ENCODE data around the gene ZBTB38. TPM values are rescaled to one million over a fixed set of nuclear protein-coding genes. Genes with fewer than 3 reads are reported as not detected.

Gene ZBTB38
- total and polyA plus RNA-seq, 7 experiments from 2014 or later = 25.0 to 70.5 (median 56.3) TPM

- Histone ChIP-seq H3K27me3 (ENCODE audit: control insufficient read depth in 2 of 2, insufficient read depth in 2 of 2, low read length in 2 of 2) (no peaks in the 10 kb centered on the region), H3K4me3 (ENCODE audit: low read length) (no peak overlapping the region), H3K9me3 (ENCODE audit: control insufficient read depth in 2 of 3, low read length in 3 of 3) (no peaks in the 10 kb centered on the region), H3K4me1 (ENCODE audit: control insufficient read depth in 2 of 2, insufficient read depth in 2 of 2, low read length in 2 of 2) (no peaks in the 10 kb centered on the region), H3K27ac (ENCODE audit: low read depth, low read length) (no peak overlapping the region), H3K36me3 (ENCODE audit: control insufficient read depth in 2 of 3, insufficient read depth in 3 of 3, low read length in 3 of 3) (no peaks in the 10 kb centered on the region)
- ChIA-PET CTCF (interaction anchor here (0.6 to 0.9 kb wide), 2 partner anchors 15 to 33 kb away, joined by 3 to 4 read pairs; no protein-coding TSS in a partner anchor), POLR2A (interaction anchor here (1.3 kb wide), 1 partner anchor 32 kb away, joined by 3 read pairs; no protein-coding TSS in a partner anchor)
- peaks cover 0 to 5% (median 0%) of the 10 kb centered on the region in 5 donors for H3K36me3 Mint-ChIP-seq
- no peak overlapping the region for H3K4me3 Mint-ChIP-seq
- peaks cover 0 to 14% (median 0%) of the 10 kb centered on the region in 7 donors for H3K4me1 Mint-ChIP-seq
- ATAC-seq (peak; percentile 47), DNase-seq (no peak)
- peaks cover 0 to 8% (median 0%) of the 10 kb centered on the region in 11 donors for H3K9me3 Mint-ChIP-seq
- H3K27ac Mint-ChIP-seq = no peak overlapping the region
- intact Hi-C loops (cut with micrococcal nuclease) = no loop called here
- H3K27me3 Mint-ChIP-seq = peaks cover 0 to 10% (median 8%) of the 10 kb centered on the region in 5 donors
Measured at GRCh38 chr3:141336672-141337522, 31.4 kb upstream of the ZBTB38 start.

GRCh38 chr3:141337523-141337854 is 30.8 kb upstream of the ZBTB38 start:
- Mint-ChIP-seq H3K4me1 (peaks cover 0 to 10% (median 0%) of the 10 kb centered on the region in 7 donors), H3K36me3 (peaks cover 0 to 5% (median 0%) of the 10 kb centered on the region in 5 donors), H3K4me3 (no peak overlapping the region), H3K27ac (no peak overlapping the region), H3K27me3 (peaks cover 0 to 10% (median 8%) of the 10 kb centered on the region in 5 donors), H3K9me3 (peaks cover 0 to 8% (median 0%) of the 10 kb centered on the region in 11 donors)
- Histone ChIP-seq H3K4me1 (ENCODE audit: control insufficient read depth in 2 of 2, insufficient read depth in 2 of 2, low read length in 2 of 2) (no peaks in the 10 kb centered on the region), H3K27me3 (ENCODE audit: control insufficient read depth in 2 of 2, insufficient read depth in 2 of 2, low read length in 2 of 2) (no peaks in the 10 kb centered on the region), H3K9me3 (ENCODE audit: control insufficient read depth in 2 of 3, low read length in 3 of 3) (no peaks in the 10 kb centered on the region), H3K27ac (ENCODE audit: low read depth, low read length) (no peak overlapping the region), H3K4me3 (ENCODE audit: low read length) (no peak overlapping the region), H3K36me3 (ENCODE audit: control insufficient read depth in 2 of 3, insufficient read depth in 3 of 3, low read length in 3 of 3) (no peaks in the 10 kb centered on the region)
- ChIA-PET CTCF (interaction anchor here (0.9 kb wide), 1 partner anchor 34 kb away, joined by 3 read pairs; no protein-coding TSS in a partner anchor), POLR2A (no interaction called here)
- intact Hi-C loops (cut with micrococcal nuclease) = no loop called here
- no peak for DNase-seq
- peak; percentile 41 for ATAC-seq

- Histone ChIP-seq H3K27me3 (ENCODE audit: control insufficient read depth in 2 of 2, insufficient read depth in 2 of 2, low read length in 2 of 2) (no peaks in the 10 kb centered on the region), H3K4me3 (ENCODE audit: low read length) (no peak overlapping the region), H3K4me1 (ENCODE audit: control insufficient read depth in 2 of 2, insufficient read depth in 2 of 2, low read length in 2 of 2) (no peaks in the 10 kb centered on the region), H3K27ac (ENCODE audit: low read depth, low read length) (no peak overlapping the region), H3K9me3 (ENCODE audit: control insufficient read depth in 2 of 3, low read length in 3 of 3) (no peaks in the 10 kb centered on the region), H3K36me3 (ENCODE audit: control insufficient read depth in 2 of 3, insufficient read depth in 3 of 3, low read length in 3 of 3) (no peaks in the 10 kb centered on the region)
- Mint-ChIP-seq H3K4me1 (peaks cover 0 to 7% (median 0%) of the 10 kb centered on the region in 7 donors), H3K27me3 (peaks cover 0 to 12% (median 10%) of the 10 kb centered on the region in 5 donors), H3K27ac (no peak overlapping the region), H3K36me3 (peaks cover 0 to 6% (median 4%) of the 10 kb centered on the region in 5 donors), H3K4me3 (no peak overlapping the region), H3K9me3 (peaks cover 0 to 8% (median 0%) of the 10 kb centered on the region in 11 donors)
- ChIA-PET CTCF (no interaction called here), POLR2A (no interaction called here)
- ATAC-seq (no peak), DNase-seq (no peak)
- intact Hi-C loops (cut with micrococcal nuclease) = no loop called here
Measured at GRCh38 chr3:141337991-141338390, 30.3 kb upstream of the ZBTB38 start.

GRCh38 chr3:141338881-141339280 is 29.4 kb upstream of the ZBTB38 start:
- no peak overlapping the region for H3K4me3 ChIP-seq (ENCODE audit: low read length)
- H3K36me3 ChIP-seq (ENCODE audit: control insufficient read depth in 2 of 3, insufficient read depth in 3 of 3, low read length in 3 of 3) = no peaks in the 10 kb centered on the region
- peaks cover 0 to 7% (median 0%) of the 10 kb centered on the region in 7 donors for H3K4me1 Mint-ChIP-seq
- H3K27me3 ChIP-seq (ENCODE audit: control insufficient read depth in 2 of 2, insufficient read depth in 2 of 2, low read length in 2 of 2) = no peaks in the 10 kb centered on the region
- H3K9me3 Mint-ChIP-seq = peaks cover 0 to 8% (median 0%) of the 10 kb centered on the region in 11 donors
- intact Hi-C loops (cut with micrococcal nuclease) = no loop called here
- ChIA-PET CTCF (no interaction called here), POLR2A (interaction anchor here (0.6 kb wide), 1 partner anchor 75 kb away, joined by 3 read pairs; no protein-coding TSS in a partner anchor)
- H3K27ac Mint-ChIP-seq = no peak overlapping the region
- no peaks in the 10 kb centered on the region for H3K4me1 ChIP-seq (ENCODE audit: control insufficient read depth in 2 of 2, insufficient read depth in 2 of 2, low read length in 2 of 2)
- H3K27ac ChIP-seq (ENCODE audit: low read depth, low read length) = no peak overlapping the region
- H3K27me3 Mint-ChIP-seq = peaks cover 0 to 15% (median 10%) of the 10 kb centered on the region in 5 donors
- ATAC-seq (no peak), DNase-seq (no peak)
- peaks cover 0 to 10% (median 4%) of the 10 kb centered on the region in 5 donors for H3K36me3 Mint-ChIP-seq
- H3K4me3 Mint-ChIP-seq = no peak overlapping the region
- H3K9me3 ChIP-seq (ENCODE audit: control insufficient read depth in 2 of 3, low read length in 3 of 3) = no peaks in the 10 kb centered on the region

GRCh38 chr3:141341536-141341935 is 26.8 kb upstream of the ZBTB38 start:
- ChIA-PET CTCF (no interaction called here), POLR2A (no interaction called here)
- H3K27ac ChIP-seq (ENCODE audit: low read depth, low read length) = no peak overlapping the region
- Mint-ChIP-seq H3K4me1 (peaks cover 0 to 7% (median 0%) of the 10 kb centered on the region in 7 donors), H3K4me3 (no peak overlapping the region), H3K9me3 (peaks cover 0 to 8% (median 0%) of the 10 kb centered on the region in 11 donors), H3K36me3 (peaks cover 0 to 6% (median 4%) of the 10 kb centered on the region in 5 donors), H3K27ac (no peak overlapping the region), H3K27me3 (peaks cover 0 to 15% (median 0%) of the 10 kb centered on the region in 5 donors)
- no peak for DNase-seq
- intact Hi-C loops (cut with micrococcal nuclease) = no loop called here
- no peaks in the 10 kb centered on the region for H3K36me3 ChIP-seq (ENCODE audit: control insufficient read depth in 2 of 3, insufficient read depth in 3 of 3, low read length in 3 of 3)
- H3K9me3 ChIP-seq (ENCODE audit: control insufficient read depth in 2 of 3, low read length in 3 of 3) = no peaks in the 10 kb centered on the region
- no peak overlapping the region for H3K4me3 ChIP-seq (ENCODE audit: low read length)
- no peaks in the 10 kb centered on the region for H3K27me3 ChIP-seq (ENCODE audit: control insufficient read depth in 2 of 2, insufficient read depth in 2 of 2, low read length in 2 of 2)
- no peak for ATAC-seq
- no peaks in the 10 kb centered on the region for H3K4me1 ChIP-seq (ENCODE audit: control insufficient read depth in 2 of 2, insufficient read depth in 2 of 2, low read length in 2 of 2)

DNA sequence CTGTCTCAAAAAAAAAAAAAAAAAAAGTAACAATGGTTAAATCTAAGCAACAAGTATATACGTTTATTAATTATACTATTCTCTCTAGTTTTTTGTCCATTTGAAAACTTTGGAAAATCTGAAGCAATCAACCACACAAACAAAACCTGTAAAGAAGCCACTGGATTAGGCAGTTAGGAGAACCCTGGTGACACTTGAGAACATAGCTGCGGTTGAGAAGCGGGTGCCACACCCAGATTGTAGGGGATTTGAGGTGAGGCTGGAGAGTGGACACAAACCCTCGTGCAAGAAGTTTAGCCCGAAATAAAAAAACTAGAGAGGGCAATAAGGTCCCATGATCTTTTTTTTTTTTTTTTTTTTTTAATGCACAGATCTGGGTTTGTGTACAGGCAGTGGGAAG is 25.9 kb upstream of the ZBTB38 start:
- POLR2A ChIA-PET = no interaction called here
- no peaks in the 10 kb centered on the region for H3K9me3 ChIP-seq (ENCODE audit: control insufficient read depth in 2 of 3, low read length in 3 of 3)

More for the DNA sequence above, 25.9 kb upstream of the ZBTB38 start:
- Histone ChIP-seq H3K4me1 (ENCODE audit: control insufficient read depth in 2 of 2, insufficient read depth in 2 of 2, low read length in 2 of 2) (no peaks in the 10 kb centered on the region), H3K36me3 (ENCODE audit: control insufficient read depth in 2 of 3, insufficient read depth in 3 of 3, low read length in 3 of 3) (no peaks in the 10 kb centered on the region), H3K4me3 (ENCODE audit: low read length) (no peak overlapping the region), H3K27me3 (ENCODE audit: control insufficient read depth in 2 of 2, insufficient read depth in 2 of 2, low read length in 2 of 2) (no peaks in the 10 kb centered on the region), H3K27ac (ENCODE audit: low read depth, low read length) (no peak overlapping the region)
- CTCF ChIA-PET = interaction anchor here (0.6 to 0.7 kb wide), 2 partner anchors 86 to 135 kb away, joined by 3 to 4 read pairs; no protein-coding TSS in a partner anchor
- Mint-ChIP-seq H3K36me3 (peaks cover 0 to 6% (median 4%) of the 10 kb centered on the region in 5 donors), H3K9me3 (peaks cover 0 to 8% (median 0%) of the 10 kb centered on the region in 11 donors), H3K4me3 (no peak overlapping the region), H3K4me1 (peaks cover 0 to 7% (median 0%) of the 10 kb centered on the region in 7 donors), H3K27me3 (peaks cover 0 to 15% (median 0%) of the 10 kb centered on the region in 5 donors), H3K27ac (no peak overlapping the region)
- ATAC-seq = no peak
- intact Hi-C loops (cut with micrococcal nuclease) = no loop called here
- no peak for DNase-seq

Measured in naive thymus-derived CD4-positive, alpha-beta T cell (primary cell).